Measurements from ENCODE around the gene CFAP46.
"Not testable (repeated sequence)": the region's sequence is repeated elsewhere in the genome, so short reads cannot be mapped to it uniquely, and the experiment has no call there.

CFAP46 gene

GRCh38 chr10:132943791-132944404 is 1.5 kb upstream of the CFAP46 start:
- DNase-seq: no peak

- DNase-seq: no peak
Observed at GRCh38 chr10:132943058-132943790, 854 bp upstream of the CFAP46 start.

GRCh38 chr10:132941640-132942051 is 724 bp downstream of the CFAP46 start:
- DNase-seq: no peak

GRCh38 chr10:132940791-132941465 is 1.4 kb downstream of the CFAP46 start:
- no peak for DNase-seq

GRCh38 chr10:132939957-132940790 is 2.2 kb downstream of the CFAP46 start:
- DNase-seq: no peak

- no peak for DNase-seq
Observed at GRCh38 chr10:132939378-132939955, 2.9 kb downstream of the CFAP46 start.

GRCh38 chr10:132938472-132939339 is 3.7 kb downstream of the CFAP46 start:
- DNase-seq: no peak

- no peak for DNase-seq
Observed at GRCh38 chr10:132937861-132938260, 4.5 kb downstream of the CFAP46 start.

GRCh38 chr10:132934953-132935352 is 7.4 kb downstream of the CFAP46 start:
- no peak for DNase-seq

GRCh38 chr10:132933308-132934042 is 8.9 kb downstream of the CFAP46 start:
- DNase-seq: no peak

GRCh38 chr10:132932461-132933307 is 9.7 kb downstream of the CFAP46 start:
- no peak for DNase-seq

- not testable (repeated sequence) for DNase-seq
Observed at GRCh38 chr10:132931258-132932250, 10.8 kb downstream of the CFAP46 start.

- not testable (repeated sequence) for DNase-seq
Observed at GRCh38 chr10:132930701-132931100, 11.7 kb downstream of the CFAP46 start.

- no peak for DNase-seq
Observed at GRCh38 chr10:132929953-132930548, 12.3 kb downstream of the CFAP46 start.

GRCh38 chr10:132929480-132929879 is 12.9 kb downstream of the CFAP46 start:
- no peak for DNase-seq

- DNase-seq: no peak
Observed at GRCh38 chr10:132928261-132928660, 14.1 kb downstream of the CFAP46 start.

- DNase-seq: no peak
Observed at GRCh38 chr10:132927824-132928223, 14.5 kb downstream of the CFAP46 start.

All from cortex of kidney (tissue), 1 donor.